Gastrocnemius medialis (tissue), 4 donors: ENCODE measurements around the gene MYB.

Experiments
- POLR2A ChIP-seq, 2 donors: fragments of 450-650 bp; IDR thresholded peaks; one replicate each; pipeline ENCODE4 v1.6.1; 2017; ENCODE audit warnings: antibody characterized with exemption in 2 of 2, mild to moderate bottlenecking in 2 of 2, moderate library complexity in 2 of 2
- TF ChIP-seq, protein P1 (sequence below), 5 experiments: fragments of 450-650 bp in 3 of 5; fragments of 200-600 bp in 2 of 5; sonication (generic) in 2 of 5; IDR thresholded peaks in 4 of 5; conservative IDR thresholded peaks in 1 of 5; 1 replicate in 4 of 5; 2 replicates in 1 of 5; pipeline ENCODE4 v1.5.1; 2016 to 2019; ENCODE audit warnings: antibody characterized with exemption in 5 of 5, mild to moderate bottlenecking in 3 of 5, moderate library complexity in 3 of 5

DNA sequence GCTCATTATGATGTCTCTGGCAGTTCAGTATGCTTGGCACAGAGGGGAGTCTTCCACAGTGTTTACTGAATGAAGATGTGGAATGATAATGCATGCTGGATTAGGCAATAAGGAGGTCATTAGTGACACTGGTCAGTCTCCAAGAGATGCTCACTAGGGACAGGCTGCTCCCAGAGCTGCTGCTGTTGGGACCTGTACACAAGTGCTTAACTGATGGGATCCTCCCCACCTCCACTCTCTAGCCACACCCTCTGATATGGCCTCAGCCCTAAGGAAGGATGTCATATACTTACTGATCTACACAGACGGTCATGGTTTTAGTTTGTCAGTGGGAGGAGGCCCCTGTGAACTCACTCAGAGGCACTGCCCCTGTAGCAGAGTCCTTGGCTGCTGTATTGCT is 73.4 kb downstream of the MYB start:
- TF ChIP-seq, protein P1, sequence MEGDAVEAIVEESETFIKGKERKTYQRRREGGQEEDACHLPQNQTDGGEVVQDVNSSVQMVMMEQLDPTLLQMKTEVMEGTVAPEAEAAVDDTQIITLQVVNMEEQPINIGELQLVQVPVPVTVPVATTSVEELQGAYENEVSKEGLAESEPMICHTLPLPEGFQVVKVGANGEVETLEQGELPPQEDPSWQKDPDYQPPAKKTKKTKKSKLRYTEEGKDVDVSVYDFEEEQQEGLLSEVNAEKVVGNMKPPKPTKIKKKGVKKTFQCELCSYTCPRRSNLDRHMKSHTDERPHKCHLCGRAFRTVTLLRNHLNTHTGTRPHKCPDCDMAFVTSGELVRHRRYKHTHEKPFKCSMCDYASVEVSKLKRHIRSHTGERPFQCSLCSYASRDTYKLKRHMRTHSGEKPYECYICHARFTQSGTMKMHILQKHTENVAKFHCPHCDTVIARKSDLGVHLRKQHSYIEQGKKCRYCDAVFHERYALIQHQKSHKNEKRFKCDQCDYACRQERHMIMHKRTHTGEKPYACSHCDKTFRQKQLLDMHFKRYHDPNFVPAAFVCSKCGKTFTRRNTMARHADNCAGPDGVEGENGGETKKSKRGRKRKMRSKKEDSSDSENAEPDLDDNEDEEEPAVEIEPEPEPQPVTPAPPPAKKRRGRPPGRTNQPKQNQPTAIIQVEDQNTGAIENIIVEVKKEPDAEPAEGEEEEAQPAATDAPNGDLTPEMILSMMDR (IDR thresholded peaks at IDR 0.05 in 4 of 5, conservative IDR thresholded peaks at IDR 0.05 in 1 of 5), result no peak
- TF ChIP-seq POLR2A (IDR thresholded peaks at IDR 0.05), result no peak
